OCI-LY1 (cell line): Measurements from ENCODE around the gene POU2AF1.

ENCODE experiments used
- EZH2 ChIP-seq: fragments of 200-600 bp; sonication (generic), shearing (Covaris generic); IDR thresholded peaks from 2 replicates; pipeline ENCODE4 v1.8.0; 2017; ENCODE audit warnings: borderline replicate concordance, mixed run types, mild to moderate bottlenecking, antibody characterized with exemption, low read length, moderate library complexity, mixed read lengths
- TF ChIP-seq, protein P1 (sequence below): fragments of 200-600 bp; sonication (generic), shearing (Covaris generic); IDR thresholded peaks from 2 replicates; pipeline ENCODE4 v1.5.1; 2017; ENCODE audit warnings: mild to moderate bottlenecking, antibody characterized with exemption, low read length, moderate library complexity, mixed read lengths

DNA sequence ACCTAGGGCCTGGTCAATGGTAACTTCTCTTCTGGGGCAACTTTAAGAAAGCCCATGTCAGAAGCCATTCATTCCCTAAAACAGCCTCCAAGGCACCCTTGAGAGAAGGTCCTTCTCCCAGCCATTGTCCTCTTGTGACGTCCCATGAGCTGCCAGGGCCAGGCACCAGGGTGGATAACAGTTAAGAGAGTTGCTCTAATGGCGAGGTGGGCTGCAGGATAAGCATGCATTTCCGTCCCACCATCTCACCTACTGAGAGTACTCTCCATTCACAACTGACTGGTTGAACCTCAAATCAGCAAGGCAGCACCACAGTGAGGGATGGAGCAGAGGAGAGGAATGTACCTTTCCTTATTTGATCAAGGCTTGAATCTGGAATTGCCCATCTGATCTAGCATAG lies 14.6 kb downstream of the POU2AF1 start:
- TF ChIP-seq, protein P1, sequence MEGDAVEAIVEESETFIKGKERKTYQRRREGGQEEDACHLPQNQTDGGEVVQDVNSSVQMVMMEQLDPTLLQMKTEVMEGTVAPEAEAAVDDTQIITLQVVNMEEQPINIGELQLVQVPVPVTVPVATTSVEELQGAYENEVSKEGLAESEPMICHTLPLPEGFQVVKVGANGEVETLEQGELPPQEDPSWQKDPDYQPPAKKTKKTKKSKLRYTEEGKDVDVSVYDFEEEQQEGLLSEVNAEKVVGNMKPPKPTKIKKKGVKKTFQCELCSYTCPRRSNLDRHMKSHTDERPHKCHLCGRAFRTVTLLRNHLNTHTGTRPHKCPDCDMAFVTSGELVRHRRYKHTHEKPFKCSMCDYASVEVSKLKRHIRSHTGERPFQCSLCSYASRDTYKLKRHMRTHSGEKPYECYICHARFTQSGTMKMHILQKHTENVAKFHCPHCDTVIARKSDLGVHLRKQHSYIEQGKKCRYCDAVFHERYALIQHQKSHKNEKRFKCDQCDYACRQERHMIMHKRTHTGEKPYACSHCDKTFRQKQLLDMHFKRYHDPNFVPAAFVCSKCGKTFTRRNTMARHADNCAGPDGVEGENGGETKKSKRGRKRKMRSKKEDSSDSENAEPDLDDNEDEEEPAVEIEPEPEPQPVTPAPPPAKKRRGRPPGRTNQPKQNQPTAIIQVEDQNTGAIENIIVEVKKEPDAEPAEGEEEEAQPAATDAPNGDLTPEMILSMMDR, result no peak
- TF ChIP-seq EZH2, result no peak
